ENCODE results near the gene NTM.

NTM gene

DNA sequence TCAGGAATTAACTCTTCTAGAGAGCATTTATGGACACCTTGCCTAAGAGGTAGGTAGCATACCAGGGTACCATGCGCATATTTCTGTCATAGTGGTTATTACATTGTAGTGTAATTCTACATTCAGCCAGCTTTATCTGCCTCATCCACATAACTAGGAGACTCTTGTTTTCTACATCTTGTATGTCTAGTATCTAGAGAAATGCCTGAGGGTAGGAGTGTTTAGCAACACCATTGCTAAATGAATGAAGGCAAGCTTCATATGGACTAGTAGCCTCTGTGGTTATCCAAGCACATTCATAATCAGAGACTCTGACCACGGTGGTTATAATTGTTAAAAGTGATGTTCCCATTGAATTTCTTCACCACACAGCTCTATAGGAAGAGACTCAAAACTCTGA lies 107.9 kb downstream of the NTM start:
- no peak for DNase-seq (ENCODE audit: low read depth)
- H3K4me3 ChIP-seq (ENCODE audit: low read depth, low read length) = no peak overlapping the region
- TF ChIP-seq, protein P1, sequence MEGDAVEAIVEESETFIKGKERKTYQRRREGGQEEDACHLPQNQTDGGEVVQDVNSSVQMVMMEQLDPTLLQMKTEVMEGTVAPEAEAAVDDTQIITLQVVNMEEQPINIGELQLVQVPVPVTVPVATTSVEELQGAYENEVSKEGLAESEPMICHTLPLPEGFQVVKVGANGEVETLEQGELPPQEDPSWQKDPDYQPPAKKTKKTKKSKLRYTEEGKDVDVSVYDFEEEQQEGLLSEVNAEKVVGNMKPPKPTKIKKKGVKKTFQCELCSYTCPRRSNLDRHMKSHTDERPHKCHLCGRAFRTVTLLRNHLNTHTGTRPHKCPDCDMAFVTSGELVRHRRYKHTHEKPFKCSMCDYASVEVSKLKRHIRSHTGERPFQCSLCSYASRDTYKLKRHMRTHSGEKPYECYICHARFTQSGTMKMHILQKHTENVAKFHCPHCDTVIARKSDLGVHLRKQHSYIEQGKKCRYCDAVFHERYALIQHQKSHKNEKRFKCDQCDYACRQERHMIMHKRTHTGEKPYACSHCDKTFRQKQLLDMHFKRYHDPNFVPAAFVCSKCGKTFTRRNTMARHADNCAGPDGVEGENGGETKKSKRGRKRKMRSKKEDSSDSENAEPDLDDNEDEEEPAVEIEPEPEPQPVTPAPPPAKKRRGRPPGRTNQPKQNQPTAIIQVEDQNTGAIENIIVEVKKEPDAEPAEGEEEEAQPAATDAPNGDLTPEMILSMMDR (IDR thresholded peaks at IDR 0.05; ENCODE audit: low read depth, low read length, missing control alignments) = no peak

DNA sequence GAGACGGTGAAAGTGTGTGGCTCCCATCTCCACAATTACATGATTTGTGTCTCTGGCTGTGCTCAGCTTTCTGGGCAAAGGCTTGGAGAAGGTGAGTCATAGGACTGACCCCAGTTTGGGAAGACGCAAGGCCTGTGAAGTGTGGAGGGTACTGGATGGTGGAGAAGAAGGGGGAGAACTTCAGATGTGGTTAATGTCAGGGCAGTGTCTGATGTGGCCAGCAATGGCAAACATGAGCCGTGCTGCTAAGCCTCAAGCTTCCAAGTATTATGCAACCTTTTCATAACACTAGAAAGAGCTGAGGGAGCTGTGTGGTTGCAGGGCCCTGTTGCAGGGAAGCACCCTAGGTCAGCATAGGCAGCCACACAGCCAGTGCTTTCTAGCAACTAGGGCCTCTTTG lies 110.9 kb downstream of the NTM start:
- DNase-seq (ENCODE audit: low read depth) = no peak
- H3K4me3 ChIP-seq (ENCODE audit: low read depth, low read length) = no peak overlapping the region
- TF ChIP-seq, protein P1 (IDR thresholded peaks at IDR 0.05; ENCODE audit: low read depth, low read length, missing control alignments) = no peak

DNA sequence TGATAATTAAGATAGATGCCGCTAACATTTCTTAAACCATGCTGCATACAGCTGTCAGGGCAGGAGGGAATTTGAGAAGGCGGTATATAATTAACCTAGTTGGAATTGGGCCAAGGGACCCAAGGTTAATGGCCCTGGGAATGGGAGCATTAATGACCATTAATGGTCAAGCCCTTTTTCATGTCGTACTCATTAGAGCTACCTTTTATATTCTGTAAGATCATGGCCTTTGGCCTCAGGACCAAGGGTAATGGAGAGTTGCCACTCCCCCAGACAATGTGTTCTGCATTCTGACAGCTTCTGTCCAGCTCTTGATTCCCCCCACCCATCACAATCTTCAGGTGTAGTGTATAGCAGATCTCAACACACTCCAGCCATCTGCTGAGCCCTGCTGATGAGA lies 111.6 kb downstream of the NTM start:
- no peak for DNase-seq (ENCODE audit: low read depth)
- H3K4me3 ChIP-seq (ENCODE audit: low read depth, low read length) = no peak overlapping the region
- TF ChIP-seq, protein P1 (IDR thresholded peaks at IDR 0.05; ENCODE audit: low read depth, low read length, missing control alignments) = no peak

DNA sequence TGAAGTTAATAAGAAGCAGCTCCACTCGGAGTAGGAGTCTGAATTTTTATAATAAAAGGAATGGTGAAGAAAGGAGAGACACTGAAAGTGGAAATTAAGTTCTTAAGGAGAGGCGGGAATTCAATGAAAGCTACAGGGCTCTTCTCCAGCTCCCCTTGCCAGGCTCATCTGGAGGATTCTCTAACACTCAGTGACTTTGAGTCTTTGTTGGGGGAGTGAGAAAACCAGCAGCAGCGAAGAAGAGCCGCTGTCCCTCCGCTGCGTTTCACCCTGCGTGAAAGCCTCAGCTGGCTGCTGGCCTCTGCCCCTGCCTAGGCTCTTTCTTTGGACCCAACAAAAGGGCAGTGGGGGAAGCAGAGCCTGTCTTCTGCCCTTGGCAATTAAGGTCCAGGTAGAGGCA lies 113.0 kb downstream of the NTM start:
- TF ChIP-seq, protein P1 (IDR thresholded peaks at IDR 0.05; ENCODE audit: low read depth, low read length, missing control alignments) = no peak
- H3K4me3 ChIP-seq (ENCODE audit: low read depth, low read length) = no peak overlapping the region
- no peak for DNase-seq (ENCODE audit: low read depth)

DNA sequence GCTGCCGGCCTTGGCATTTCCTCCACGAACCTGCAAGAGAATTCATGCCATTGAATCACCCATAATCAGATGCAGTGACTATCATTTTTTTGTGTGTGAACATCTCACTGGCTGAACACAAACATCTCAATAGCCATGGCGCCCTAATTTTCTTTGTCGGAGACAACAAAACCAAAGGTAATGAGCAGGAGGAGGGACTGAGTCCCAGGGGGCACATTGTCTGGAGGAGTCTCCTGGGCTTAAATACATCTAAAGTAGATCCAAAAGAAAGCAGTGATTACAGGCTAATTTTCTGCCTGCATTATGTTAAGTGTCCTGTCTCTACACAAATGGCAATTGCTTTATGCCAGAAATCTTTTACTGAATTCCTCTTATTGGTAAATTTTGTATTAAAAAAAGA lies 113.5 kb downstream of the NTM start:
- DNase-seq (ENCODE audit: low read depth) = no peak
- TF ChIP-seq, protein P1 (IDR thresholded peaks at IDR 0.05; ENCODE audit: low read depth, low read length, missing control alignments) = no peak

DNA sequence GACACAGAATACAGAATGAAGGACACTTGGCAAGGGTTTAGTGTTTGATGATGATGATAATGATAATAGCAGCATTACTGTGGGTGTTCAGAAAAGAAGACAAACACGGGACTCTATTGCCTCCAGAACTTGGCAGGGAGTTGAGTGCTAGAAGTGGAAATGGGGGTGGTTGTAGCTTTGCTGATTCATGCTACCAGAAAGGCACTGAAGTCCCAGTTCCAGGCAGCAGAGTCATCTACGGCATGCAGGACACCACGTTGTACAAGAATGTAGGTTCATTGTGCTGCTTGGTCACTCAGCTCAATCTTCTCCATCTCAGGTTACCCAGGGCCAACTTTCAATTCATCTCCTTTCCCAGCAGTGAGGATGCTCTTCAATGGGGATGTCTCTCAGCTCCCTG lies 115.7 kb downstream of the NTM start:
- TF ChIP-seq, protein P1 (IDR thresholded peaks at IDR 0.05; ENCODE audit: low read depth, low read length, missing control alignments) = no peak
- DNase-seq (ENCODE audit: low read depth) = no peak
- H3K4me3 ChIP-seq (ENCODE audit: low read depth, low read length) = no peak overlapping the region

More for the DNA sequence above, 113.5 kb downstream of the NTM start:
- no peak overlapping the region for H3K4me3 ChIP-seq (ENCODE audit: low read depth, low read length)

DNA sequence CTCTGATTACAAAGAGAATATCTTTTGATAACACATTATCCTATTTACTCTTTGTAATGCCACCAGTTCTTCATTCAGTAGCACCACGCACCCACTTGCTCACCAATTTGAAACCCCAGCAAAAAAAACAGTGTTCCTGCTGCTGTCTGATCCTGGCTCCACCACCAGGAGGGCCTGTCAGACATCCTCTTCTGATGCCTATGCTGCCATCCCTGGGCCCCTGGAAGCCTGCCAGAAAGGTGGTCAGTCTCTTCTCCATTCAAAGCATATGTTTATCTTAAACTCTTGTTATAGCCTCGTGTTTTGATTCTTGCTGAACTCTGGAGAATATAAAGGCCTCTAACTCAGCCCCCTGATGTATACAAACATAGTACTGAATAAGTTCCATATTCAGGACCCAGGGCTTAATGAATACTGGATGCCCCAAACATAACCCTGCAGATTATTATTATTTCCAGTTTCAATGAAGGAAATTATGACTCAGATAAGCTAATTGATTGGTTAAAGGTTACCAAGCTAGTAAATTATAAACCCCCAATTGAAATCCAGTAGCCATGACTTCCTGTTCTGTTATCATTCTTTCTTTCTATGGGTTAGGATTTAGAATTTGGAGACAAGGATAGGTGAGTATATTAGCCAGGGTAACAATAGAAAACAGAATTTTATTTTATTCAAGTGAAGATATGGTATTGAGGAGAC lies 116.7 kb downstream of the NTM start:
- DNase-seq (ENCODE audit: low read depth) = no peak
- H3K4me3 ChIP-seq (ENCODE audit: low read depth, low read length) = no peak overlapping the region
- TF ChIP-seq, protein P1 (IDR thresholded peaks at IDR 0.05; ENCODE audit: low read depth, low read length, missing control alignments) = no peak

Data from GM12864 (cell line).